Epidermal melanocyte (primary cell): ENCODE results near the gene CPXM2.
A peak's percentile ranks its signal among the peaks of the same experiment; 100 is the strongest.

Experiments
- DNase-seq: peaks from one replicate; pipeline ENCODE4 v3.0.0; 2011; ENCODE audit warnings: low spot score; ENCODE audit not compliant: insufficient read length

The CPXM2 gene

DNA sequence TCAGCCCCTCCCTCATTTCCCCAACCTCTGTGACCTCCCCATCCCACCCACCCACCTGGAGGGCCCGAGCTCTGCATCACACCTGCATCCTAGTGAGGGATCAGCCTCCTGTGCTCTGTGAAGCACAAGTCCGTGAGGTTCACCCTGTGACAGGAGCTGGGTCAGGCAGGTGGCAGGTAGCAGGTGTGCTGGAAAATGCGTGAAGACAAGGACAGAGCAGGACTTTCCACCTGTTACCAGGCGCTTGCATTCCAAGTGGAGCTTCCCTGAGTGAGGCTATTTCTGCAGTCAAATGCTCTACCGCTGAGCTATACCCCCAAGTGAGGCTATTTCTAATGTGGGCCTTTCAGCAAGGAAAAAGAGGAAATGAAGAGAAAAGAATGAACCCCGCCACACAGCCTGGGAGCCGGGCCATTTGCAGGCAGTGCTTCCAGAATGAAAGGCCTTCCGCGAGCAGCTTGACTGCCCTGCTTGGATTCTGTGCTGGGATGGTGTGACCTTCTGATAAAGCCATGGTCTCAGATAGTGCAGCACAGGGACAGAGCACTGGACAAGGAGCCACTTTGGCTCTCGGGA, 13.3 kb upstream of the CPXM2 start:
- no peak for DNase-seq

DNA sequence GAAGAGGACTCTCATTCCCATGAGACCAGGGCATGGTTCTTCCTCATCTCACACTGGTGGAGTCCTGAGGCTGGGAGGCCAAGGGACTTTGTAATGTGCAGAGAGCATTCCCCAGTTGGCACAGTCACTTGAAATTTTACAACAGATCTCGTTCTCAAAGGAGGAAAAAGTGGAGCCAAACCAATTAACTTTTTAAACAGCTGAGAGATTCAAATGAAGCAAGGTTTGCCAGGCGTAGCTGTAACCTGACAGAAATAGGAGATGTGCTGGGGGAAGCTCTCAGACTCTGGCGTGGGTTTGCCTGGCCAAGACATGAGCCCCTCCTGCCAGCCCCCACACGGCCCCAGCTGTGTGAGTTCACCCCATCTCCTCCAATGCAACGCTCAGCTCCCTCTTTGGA, 12.0 kb upstream of the CPXM2 start:
- no peak for DNase-seq

DNA sequence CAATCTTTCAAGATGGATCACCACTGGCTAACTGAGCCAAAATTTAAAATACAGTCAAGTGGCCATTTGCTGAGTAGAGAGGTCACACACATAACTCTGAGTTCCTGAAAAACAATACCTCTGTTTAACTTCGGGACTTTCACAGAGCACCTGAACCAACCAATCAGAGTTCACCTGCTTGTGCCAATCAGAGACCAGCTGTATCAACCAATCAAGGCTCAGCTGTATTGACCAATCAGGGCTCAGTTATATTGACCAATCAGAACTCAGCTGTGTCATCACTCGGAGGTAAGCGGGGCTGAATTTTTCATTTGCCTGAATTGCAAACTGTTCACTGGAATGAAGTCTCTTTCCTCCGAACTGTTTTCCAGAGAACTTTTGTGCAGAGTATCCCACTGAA, 10.0 kb upstream of the CPXM2 start:
- no peak for DNase-seq

DNA sequence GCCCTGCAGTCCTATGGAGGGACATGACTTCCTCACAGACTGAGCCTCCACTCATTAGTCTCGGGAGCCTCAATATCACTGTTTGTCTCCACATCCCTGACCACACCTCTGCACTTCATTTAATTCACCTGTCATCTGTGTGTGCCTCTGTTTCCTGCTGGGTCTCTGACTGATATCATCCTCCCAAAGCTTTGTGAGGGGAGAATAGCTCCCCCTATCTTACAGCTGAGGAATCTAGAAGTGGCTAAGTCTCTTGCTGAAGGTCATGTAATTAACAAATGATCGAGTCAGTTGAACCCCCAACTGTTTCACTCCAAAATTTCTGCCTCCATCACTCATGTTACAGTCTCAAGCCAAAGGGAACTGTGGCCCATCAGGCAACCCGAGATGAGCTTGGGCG, 5.5 kb upstream of the CPXM2 start:
- no peak for DNase-seq

DNA sequence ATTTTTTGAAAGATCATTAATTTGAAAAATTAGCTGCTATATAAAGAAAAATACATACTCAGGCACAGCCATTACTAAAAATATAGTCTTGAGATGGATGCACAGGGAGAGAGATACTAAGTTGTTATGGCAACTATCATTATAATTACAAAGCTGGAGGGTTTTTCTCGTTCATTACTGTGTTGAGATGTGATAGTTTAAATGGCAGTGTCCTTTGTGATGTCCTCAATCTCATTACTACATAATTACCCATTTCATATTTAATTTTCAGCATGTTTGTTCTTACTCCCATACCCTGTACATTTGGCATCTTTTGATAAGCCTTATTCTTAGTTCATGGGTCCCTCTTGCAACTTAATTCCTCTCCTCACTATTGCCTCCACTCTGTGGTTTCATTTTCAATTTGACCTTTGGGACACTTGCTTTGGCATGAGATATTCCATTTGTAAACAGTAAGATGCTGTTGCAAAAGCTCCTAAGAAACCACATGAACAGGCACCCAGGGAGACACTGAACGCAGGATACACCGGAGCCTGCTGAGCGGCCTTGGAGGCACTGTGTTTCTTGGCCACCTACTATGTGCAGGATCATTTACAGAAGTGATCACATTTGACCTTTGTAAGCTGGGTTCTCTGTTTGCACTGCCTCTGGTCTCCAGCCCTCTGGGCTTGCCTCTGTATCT, 4.8 kb upstream of the CPXM2 start:
- no peak for DNase-seq

DNA sequence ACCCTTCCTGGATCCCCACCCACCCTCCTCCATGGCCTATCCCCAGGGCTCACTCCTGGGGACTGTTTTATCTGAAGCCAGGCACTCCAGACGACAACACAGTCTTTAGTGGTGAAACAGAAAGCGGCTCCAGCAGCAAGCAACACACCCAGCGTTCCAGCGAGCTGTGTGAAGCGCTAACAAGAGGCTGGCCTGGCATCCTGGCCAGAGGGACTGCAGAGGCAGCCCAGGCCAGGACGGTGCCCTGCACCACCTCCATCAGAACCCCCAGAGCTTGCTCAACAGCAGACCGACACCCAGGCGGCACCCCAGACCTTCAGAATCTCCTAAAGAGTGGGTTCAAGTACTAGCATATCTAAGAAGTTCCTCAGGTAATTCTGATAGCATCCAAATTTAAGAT, 2.0 kb upstream of the CPXM2 start:
- no peak for DNase-seq

DNA sequence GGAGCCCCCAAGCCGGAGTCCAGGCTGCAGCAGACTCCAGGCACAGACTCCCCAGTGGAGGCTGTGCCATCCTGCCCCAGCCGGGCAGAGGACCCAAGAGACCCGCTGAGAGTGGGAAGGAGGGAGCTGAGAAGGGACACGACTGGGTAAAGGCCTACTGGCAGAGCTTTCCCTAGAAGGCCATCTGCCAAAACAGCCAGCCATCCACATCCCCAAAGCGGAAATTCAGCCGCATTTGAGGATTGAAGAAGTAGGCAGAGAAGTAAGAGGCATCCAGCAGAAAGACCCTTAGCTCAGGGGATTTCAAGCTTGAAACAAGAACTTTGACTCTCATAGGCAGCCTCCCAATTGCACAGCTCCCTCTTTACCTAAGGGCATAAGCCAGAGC, 857 bp downstream of the CPXM2 start:
- DNase-seq, result no peak

DNA sequence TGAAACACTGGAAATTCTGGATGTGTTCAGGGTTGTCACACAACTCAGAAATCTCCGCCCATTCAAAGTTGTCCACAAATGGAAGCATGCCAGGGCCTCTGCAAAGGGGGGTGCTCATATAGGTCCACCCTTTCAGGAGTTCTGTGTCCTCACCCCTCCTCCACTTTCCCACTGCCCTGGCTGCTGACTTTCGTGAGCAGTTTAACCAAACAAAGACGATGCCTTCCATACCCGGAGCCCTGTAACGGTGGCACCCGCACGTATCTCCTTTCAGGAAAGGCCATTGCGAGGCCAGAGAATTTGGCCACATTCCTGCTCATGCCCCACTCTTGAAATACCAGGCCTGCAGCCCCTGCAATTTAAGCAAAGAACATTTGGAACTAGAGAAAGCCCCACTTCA, 1.4 kb downstream of the CPXM2 start:
- DNase-seq, result no peak

DNA sequence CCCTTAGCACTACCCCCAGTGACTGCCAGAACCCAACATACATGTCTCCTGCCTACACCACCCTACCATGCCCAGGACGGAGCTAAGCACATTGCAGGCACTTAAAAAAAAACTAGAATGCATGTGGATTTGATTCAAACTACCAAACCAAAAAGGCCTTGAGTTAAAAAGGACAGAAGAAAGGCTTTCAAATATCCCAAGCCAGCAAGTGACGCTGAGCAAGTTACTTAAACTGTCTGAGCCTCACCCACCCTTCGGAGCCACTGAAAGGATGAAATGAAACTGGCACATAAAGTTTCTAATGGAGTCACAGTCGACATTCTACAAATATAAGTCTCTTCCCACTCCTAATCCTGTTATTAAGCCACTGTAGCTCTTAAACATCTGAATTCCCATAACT, 1.8 kb downstream of the CPXM2 start:
- no peak for DNase-seq

DNA sequence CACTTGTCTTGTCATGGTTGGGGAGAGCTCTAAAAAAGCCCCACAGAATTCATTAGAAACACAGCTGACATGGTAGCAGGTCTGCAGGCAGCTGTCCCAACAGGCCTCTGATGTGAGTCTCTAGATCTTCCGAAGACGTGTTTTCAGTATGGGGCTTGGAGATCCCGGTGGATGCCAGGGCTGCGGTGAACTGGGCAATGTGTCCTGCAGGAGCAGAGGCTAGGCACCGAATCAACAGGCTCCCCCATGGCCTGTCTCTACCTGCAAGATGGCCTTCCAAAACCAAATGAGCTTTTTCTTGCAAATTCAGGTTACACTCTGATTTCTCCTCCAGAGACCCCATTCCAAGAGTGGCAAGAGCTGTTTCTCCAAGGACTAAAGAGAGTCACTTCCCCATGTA, 2.9 kb downstream of the CPXM2 start:
- no peak for DNase-seq

DNA sequence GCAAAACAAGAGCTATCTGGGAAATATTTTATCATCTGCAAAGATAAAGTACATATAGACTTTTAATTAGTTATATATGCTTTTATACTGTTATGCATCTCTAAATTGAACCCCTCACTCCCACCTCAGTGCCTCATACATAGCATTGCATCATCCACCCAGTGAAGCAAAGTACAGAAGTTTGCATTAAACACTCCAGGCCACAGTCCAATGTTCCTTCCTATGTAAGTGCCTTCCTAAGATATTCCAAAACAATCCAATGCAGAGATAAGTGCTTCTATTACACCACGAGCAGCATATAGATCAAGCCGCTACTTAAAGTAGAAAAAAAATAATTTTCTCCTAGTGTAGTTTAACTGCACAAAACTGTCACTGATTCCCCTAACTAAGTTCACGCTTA, 3.4 kb downstream of the CPXM2 start:
- no peak for DNase-seq

DNA sequence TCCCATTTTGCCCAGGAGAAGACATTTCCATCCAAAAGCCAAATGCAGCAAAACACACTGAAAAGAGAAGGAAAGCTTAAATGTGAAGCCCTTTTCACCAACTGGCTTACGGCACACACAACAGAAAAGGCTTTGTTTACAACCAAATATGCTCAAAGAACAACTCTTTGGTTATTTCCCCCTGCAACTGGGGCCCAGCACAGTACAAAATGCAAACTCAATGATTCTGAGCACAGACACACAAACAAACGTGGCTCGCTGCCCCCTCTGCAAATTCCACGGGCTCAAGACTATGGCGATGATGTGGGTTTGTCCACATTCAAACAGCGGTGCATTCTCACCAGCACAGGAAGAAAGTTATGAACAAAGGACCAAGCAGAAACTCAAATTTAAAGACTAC, 5.3 kb downstream of the CPXM2 start:
- peak; percentile 37 for DNase-seq

DNA sequence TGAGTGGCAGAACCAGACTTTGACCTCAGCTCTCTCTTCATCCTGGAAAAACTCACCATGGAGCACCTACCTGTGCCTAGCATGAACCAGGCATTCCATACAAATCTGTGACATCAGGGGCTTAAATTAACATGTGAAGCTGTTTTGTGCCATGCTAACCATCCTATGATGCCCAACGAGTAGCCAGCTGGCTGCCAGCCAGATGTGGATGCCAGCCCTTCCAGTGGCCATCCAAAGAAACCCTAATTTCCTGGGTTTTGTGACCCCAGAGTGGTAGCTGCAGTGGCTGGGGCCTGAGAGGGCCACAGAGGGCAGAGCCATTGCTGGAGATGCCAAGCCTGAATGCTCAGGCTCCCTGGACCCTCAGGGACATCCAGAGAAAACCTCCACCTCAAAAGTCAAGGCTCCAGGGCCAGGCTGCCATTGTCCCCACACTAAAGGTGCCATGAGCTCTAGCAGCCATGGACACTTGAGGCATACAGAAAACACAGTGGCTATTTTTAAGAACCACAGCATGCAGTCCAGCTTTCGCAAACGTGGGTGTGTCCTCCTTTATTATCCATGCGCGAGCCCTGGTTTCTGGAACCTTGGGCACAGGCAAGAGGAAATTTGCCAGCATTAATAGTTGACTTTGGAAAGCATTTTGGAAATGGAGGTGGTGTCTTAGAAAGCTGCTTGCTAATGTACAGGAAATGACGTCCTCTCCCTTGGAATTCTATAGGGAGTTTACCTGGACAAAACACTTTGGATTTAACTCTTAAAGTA, 6.0 kb downstream of the CPXM2 start:
- DNase-seq, result no peak

DNA sequence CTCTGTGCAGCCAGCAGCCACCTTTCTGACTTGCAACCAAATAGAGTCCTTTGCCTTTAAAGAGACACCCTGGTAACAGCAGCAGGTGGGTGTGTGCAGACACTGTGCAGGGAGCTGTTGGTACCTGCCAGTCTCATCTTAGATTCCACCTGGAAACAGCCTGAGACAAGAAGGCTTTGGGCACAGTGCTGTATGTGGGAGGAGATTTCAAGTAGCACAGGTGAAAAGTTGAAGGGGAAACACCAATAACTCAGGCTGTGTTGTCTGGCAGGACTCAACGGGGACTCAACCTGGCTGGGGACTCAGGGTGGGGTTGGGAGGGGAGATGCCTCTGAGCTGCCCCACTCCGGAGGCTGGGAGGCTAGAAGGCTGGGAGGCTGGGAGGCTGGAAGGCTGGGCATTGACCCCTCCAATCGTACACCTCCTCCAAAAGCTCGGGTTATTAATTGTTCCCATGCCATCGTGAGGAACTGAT, 6.7 kb downstream of the CPXM2 start:
- DNase-seq, result no peak

DNA sequence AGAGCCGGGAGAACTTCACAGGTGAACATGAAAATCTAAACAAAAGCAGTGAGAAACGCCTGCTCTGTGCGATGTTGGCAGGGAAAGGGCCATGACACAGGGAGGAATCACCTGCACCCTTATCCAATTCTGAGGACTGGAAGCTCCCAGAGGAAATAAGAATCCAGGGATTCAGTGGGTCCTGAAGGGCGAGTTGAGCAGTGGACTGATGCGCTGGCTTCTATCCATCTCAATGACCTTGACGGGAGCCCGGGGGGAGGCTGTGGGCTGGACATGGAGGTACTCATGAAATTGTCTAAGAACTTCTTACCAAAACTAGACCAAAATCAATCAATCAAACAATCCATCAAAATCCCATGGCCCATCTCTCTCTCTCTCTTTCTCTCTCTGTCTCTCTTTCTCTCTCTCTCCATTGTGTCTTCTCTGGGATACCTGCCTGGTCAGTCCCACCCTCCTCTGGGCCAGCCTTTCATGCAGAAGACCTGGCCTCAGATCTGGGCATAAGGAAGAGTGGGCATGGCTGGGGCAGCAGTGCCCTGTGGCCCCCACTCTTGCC, 7.2 kb downstream of the CPXM2 start:
- DNase-seq, result no peak

DNA sequence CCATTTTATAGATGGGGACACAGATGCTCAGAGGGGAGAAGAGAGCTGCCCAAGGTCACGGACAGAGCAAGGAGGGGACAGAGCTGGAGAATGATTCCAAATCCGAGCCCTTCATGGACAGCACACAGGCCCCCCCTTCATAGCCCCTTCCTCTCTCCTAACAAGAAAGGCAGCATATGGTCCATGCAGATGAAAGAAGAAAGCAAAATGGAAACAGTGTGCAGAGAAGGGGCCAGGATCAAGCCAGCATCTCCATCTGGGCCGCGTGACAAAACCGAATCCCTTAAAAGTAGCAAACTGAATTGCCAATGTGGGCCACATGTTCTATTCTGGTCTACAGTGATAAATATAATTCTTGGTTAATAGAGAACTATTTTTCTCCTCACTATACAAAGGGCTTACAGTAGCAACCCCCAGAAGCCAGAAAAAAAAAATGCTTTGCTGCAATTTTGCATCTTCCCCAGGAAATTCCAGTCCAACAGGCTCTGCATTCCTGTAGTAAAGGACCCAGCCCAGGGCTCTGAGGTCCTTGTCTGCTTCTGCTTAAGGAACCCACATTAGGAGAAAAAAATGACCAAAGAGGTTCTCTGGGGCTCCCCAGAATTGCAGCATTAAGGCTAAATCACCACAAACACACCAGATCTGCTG, 7.8 kb downstream of the CPXM2 start:
- DNase-seq, result peak; percentile 38

DNA sequence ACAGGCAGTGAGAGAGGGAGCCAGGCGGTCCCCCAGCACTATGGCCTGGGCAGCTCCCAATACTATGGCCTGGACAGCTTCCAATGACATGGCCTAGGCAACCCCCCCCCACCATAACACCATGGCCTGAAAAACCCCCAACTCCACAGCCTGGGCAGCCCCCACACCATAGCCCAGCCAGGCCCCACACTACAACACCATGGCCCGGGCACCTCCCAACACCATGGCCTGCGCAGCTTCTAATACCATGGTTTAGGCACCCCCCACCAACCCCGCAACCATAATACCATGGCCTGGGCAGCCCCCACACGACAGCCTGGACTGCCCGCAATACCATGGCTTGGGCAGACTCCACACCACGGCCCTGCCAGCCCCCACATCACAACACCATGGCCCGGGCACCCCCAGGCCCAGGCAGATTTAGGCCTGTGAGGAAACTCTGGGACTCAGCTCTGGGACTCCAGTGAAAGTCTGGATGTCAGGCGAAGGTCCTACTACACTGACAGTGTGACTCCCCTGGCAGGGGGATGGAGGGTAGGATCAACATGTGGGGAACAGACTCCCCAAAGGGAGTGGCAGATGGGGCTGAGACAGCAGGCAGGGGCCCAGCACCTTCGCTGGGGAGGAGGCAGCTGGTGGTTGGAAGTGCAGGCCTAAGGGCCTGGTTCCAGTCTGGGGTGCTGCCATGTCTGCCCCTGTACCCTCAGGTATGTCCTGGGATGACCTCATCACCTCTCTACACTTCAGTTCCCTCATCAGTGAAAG, 8.7 kb downstream of the CPXM2 start:
- no peak for DNase-seq

DNA sequence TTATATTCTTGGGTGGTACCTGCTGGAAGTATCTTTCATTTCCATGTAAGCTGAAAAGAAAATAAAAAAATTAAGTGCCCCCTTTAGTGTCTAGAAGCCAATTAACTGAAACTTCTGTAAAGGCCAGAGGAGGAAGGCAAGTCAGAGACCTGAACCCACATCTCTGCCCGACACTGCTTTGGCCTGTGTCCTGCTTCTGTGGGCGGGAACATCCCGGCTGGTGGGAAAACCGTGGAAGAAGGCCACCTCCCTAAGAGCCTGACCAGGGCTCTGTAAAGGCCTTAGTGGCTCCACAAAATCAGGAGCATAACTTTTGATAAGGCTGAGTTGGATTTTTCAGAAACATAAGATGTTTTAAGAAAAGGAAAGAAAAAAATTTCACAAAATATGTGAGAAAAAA, 9.4 kb downstream of the CPXM2 start:
- no peak for DNase-seq

DNA sequence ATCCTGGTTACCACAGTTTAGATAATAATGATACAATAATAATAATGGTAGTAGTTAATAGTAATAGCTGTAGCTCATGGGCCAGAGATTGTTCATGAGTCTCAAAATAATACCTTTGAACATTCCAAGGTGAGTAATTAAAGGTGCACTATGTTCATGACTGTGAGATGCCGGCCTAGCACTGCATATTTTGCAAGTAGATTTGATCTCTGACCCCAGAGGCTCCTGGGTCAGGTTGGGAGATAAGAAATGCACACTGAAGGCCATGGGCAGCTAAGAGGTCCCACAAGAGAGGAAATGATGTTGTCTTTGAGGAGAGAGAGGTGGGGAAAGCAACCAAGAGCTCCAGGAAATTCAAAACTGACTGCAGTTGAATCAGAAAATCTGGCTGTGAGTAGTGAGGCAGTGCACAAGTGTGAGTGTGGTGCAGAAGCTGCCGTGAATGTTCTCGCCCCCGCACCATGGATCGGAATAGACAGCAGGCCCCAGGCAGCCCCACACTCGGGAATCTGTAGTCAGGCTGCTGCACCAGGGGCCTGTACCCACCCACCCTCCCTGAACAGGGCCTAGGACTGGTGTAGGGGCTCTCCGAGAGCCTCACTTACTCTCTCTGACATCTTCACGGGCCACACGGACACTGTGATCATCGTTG, 11.9 kb downstream of the CPXM2 start:
- no peak for DNase-seq

DNA sequence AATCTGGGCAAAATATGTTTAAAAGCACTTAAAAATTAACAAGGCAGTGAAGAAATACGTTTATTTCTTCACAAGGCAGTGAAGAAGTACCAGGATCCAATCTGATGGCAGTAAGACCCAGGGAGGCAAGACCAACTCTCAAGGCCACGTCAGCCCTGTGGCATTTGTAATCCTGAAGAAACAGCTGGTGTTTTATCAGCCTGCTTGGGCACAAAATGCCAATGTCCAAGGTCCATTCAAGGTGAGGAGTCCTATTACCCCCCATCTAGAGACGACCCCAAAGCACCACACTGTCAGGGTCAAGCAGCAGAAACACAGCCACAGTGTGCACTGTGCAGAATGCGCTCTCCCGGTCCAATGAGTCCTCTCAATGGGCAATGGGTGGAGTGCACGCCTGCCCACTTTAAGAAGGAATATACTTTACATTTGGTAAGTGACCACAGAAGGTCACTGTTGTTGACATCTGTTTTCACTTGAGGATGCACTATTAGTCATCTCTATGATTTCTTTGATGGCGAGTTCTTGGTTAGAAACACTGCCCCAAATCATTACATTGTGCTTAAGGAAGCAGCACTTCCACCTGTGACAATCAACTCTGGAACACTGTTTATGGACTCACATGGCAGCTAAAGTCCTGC, 12.8 kb downstream of the CPXM2 start:
- peak; percentile 47 for DNase-seq
